ENCODE results near the gene JAG1.

JAG1 gene

GRCh38 chr20:10670501-10671220 lies 3.1 kb downstream of the JAG1 start:
- peak overlapping the region in 20 of 21 experiments; percentile 90 to 99 (median 98) for H3K27ac ChIP-seq
- H3K4me3 ChIP-seq = peak overlapping the region; percentile 50 to 91 (median 71)

GRCh38 chr20:10669843-10670446 lies 3.9 kb downstream of the JAG1 start:
- peak overlapping the region in 16 of 21 experiments; percentile 90 to 99 (median 98) for H3K27ac ChIP-seq

GRCh38 chr20:10668677-10669368 lies 5.0 kb downstream of the JAG1 start:
- Histone ChIP-seq H3K27ac (peak overlapping the region in 5 of 21 experiments; percentile 9 to 99 (median 18)), H3K4me3 (peak overlapping the region in 3 of 7 experiments; percentile 6 to 88 (median 50))

More at GRCh38 chr20:10669843-10670446, 3.9 kb downstream of the JAG1 start:
- H3K4me3 ChIP-seq = peak overlapping the region; percentile 50 to 91 (median 71)

- peak overlapping the region in 15 of 21 experiments; percentile 13 to 99 (median 67) for H3K27ac ChIP-seq
- H3K4me3 ChIP-seq = peak overlapping the region in 2 of 7 experiments; percentile 6 to 14
Measured at GRCh38 chr20:10667560-10668167, 6.1 kb downstream of the JAG1 start.

- Histone ChIP-seq H3K27ac (peak overlapping the region in 19 of 21 experiments; percentile 31 to 99 (median 67)), H3K4me3 (peak overlapping the region in 2 of 7 experiments; percentile 4 to 14)
Measured at GRCh38 chr20:10667077-10667401, 6.8 kb downstream of the JAG1 start.

GRCh38 chr20:10666221-10667076 lies 7.3 kb downstream of the JAG1 start:
- H3K27ac ChIP-seq = peak overlapping the region in 19 of 21 experiments; percentile 31 to 99 (median 67)
- H3K4me3 ChIP-seq = peak overlapping the region in 2 of 7 experiments; percentile 4 to 14

- H3K27ac ChIP-seq = peak overlapping the region in 17 of 21 experiments; percentile 31 to 99 (median 67)
- peak overlapping the region in 1 of 7 experiments; percentile 4 for H3K4me3 ChIP-seq
Measured at GRCh38 chr20:10665791-10666190, 8.0 kb downstream of the JAG1 start.

- Histone ChIP-seq H3K4me3 (no peak overlapping the region), H3K27ac (peak overlapping the region in 14 of 21 experiments; percentile 1 to 75 (median 48))
Measured at GRCh38 chr20:10665027-10665561, 8.7 kb downstream of the JAG1 start.

GRCh38 chr20:10663756-10664155 lies 10.0 kb downstream of the JAG1 start:
- H3K27ac ChIP-seq = peak overlapping the region in 4 of 21 experiments; percentile 20 to 43 (median 34)
- H3K4me3 ChIP-seq = no peak overlapping the region

- H3K4me3 ChIP-seq = no peak overlapping the region
- H3K27ac ChIP-seq = peak overlapping the region in 6 of 21 experiments; percentile 16 to 50 (median 36)
Measured at GRCh38 chr20:10662661-10663458, 10.9 kb downstream of the JAG1 start.

GRCh38 chr20:10662151-10662550 lies 11.6 kb downstream of the JAG1 start:
- Histone ChIP-seq H3K27ac (peak overlapping the region in 5 of 21 experiments; percentile 18 to 50 (median 42)), H3K4me3 (no peak overlapping the region)

GRCh38 chr20:10661261-10661660 lies 12.5 kb downstream of the JAG1 start:
- H3K27ac ChIP-seq = peak overlapping the region in 9 of 21 experiments; percentile 6 to 50 (median 38)
- H3K4me3 ChIP-seq = no peak overlapping the region

GRCh38 chr20:10660661-10661060 lies 13.1 kb downstream of the JAG1 start:
- peak overlapping the region in 11 of 21 experiments; percentile 19 to 52 (median 30) for H3K27ac ChIP-seq
- H3K4me3 ChIP-seq = no peak overlapping the region

- Histone ChIP-seq H3K4me3 (no peak overlapping the region), H3K27ac (peak overlapping the region in 11 of 21 experiments; percentile 19 to 52 (median 30))
Measured at GRCh38 chr20:10659651-10660601, 13.9 kb downstream of the JAG1 start.

- H3K4me3 ChIP-seq = no peak overlapping the region
Measured at GRCh38 chr20:10658876-10659632, 14.7 kb downstream of the JAG1 start.

More at GRCh38 chr20:10658876-10659632, 14.7 kb downstream of the JAG1 start:
- H3K27ac ChIP-seq = peak overlapping the region in 4 of 21 experiments; percentile 19 to 51 (median 30)

All from skin epidermis (tissue), 12 donors.